SU-DHL-6 (cell line): ENCODE measurements around the gene TALDO1.

Experiments
- H2AFZ ChIP-seq: fragments of 200-600 bp; sonication (generic); 2 replicates; pipeline ENCODE4 v1.6.1; 2014; ENCODE audit warnings: low read depth, mild to moderate bottlenecking, moderate library complexity, mixed read lengths, antibody characterized with exemption, low read length; ENCODE audit not compliant: severe bottlenecking
- H3F3A ChIP-seq: fragments of 200-600 bp; shearing (Covaris generic); 2 replicates; pipeline ENCODE4 v1.6.0; 2016; ENCODE audit warnings: antibody characterized with exemption, mild to moderate bottlenecking; ENCODE audit not compliant: insufficient read depth
- H3K27ac ChIP-seq: fragments of 200-600 bp; sonication (generic); 2 replicates; pipeline ENCODE4 v1.5.1; 2016; ENCODE audit warnings: low read depth, mild to moderate bottlenecking, low read length, moderate library complexity, mixed read lengths
- H3K27me3 ChIP-seq: fragments of 200-600 bp; sonication (generic), shearing (Covaris generic); 2 replicates; pipeline ENCODE4 v1.6.0; 2014; ENCODE audit warnings: mild to moderate bottlenecking, low read length
- H3K36me3 ChIP-seq: fragments of 200-600 bp; sonication (generic); 2 replicates; pipeline ENCODE4 v1.6.1; 2014; ENCODE audit warnings: mild to moderate bottlenecking, low read length, mixed read lengths
- H3K4me2 ChIP-seq: fragments of 300-600, 200-600 bp; shearing (Covaris generic), sonication (generic); 2 replicates; pipeline ENCODE4 v1.6.0; 2014; ENCODE audit warnings: low read length, low read depth, mild to moderate bottlenecking; ENCODE audit not compliant: poor library complexity, severe bottlenecking
- H3K4me3 ChIP-seq: fragments of 200-600 bp; sonication (generic); 2 replicates; pipeline ENCODE4 v1.5.1; 2014; ENCODE audit warnings: antibody characterized with exemption, low read length, mild to moderate bottlenecking, mixed read lengths; ENCODE audit not compliant: insufficient read depth, poor library complexity, severe bottlenecking
- H3K79me2 ChIP-seq: fragments of 200-600 bp; sonication (generic); 2 replicates; pipeline ENCODE4 v1.6.1; 2014; ENCODE audit warnings: mild to moderate bottlenecking, low read length, moderate library complexity; ENCODE audit not compliant: insufficient read depth
- H3K9ac ChIP-seq: fragments of 200-600 bp; sonication (generic); 2 replicates; pipeline ENCODE4 v1.7.0; 2014; ENCODE audit warnings: mild to moderate bottlenecking, low read length
- H3K9me2 ChIP-seq: fragments of 200-600 bp; sonication (generic); replicated peaks from 2 replicates; pipeline ENCODE4 v1.6.1; 2014; ENCODE audit warnings: low read length; ENCODE audit not compliant: insufficient read depth
- H3K9me3 ChIP-seq: fragments of 200-600 bp; sonication (generic); 2 replicates; pipeline ENCODE4 v1.6.1; 2014; ENCODE audit warnings: low read length, mixed read lengths; ENCODE audit not compliant: insufficient read depth
- H4K20me1 ChIP-seq: fragments of 200-600 bp; sonication (generic); 2 replicates; pipeline ENCODE4 v1.6.1; 2014; ENCODE audit warnings: low read depth, mild to moderate bottlenecking, antibody characterized with exemption, low read length, moderate library complexity, mixed read lengths
- CTCF ChIP-seq: fragments of 200-600 bp; sonication (generic); IDR thresholded peaks from one replicate; pipeline ENCODE4 v1.5.1; 2017; ENCODE audit warnings: antibody characterized with exemption, mild to moderate bottlenecking, low read length, moderate library complexity; ENCODE audit not compliant: insufficient read depth, poor library complexity, severe bottlenecking
- EZH2phosphoT487 ChIP-seq: fragments of 200-600 bp; sonication (generic), shearing (Covaris generic); conservative IDR thresholded peaks from 2 replicates; pipeline ENCODE4 v1.6.1; 2018; ENCODE audit warnings: mild to moderate bottlenecking, antibody characterized with exemption, low read length, moderate library complexity, mixed read lengths

TALDO1 gene

GRCh38 chr11:799641-800316, 52.5 kb downstream of the TALDO1 start:
- TF ChIP-seq EZH2phosphoT487 (no peak), CTCF (no peak)
- no peaks in the 10 kb centered on the region for H3K36me3 ChIP-seq
- no peak overlapping the region for H3K4me2 ChIP-seq
- no peak overlapping the region for H2AFZ ChIP-seq
- H3K79me2 ChIP-seq, result peaks cover 15% of the 10 kb centered on the region; the same call in 1 of the 2 replicates
- no peak overlapping the region for H3K27ac ChIP-seq
- H3K9ac ChIP-seq, result no peak overlapping the region
- H3K9me2 ChIP-seq, result no peaks in the 10 kb centered on the region
- no peak overlapping the region for H3K4me3 ChIP-seq
- H3K27me3 ChIP-seq, result no peaks in the 10 kb centered on the region
- no peaks in the 10 kb centered on the region for H3K9me3 ChIP-seq
- H4K20me1 ChIP-seq, result peaks cover 2% of the 10 kb centered on the region; the same call in 1 of the 2 replicates
- H3F3A ChIP-seq, result peaks cover 4% of the 10 kb centered on the region; the same call in 1 of the 2 replicates

- H3K79me2 ChIP-seq, result peaks cover 13% of the 10 kb centered on the region; the same call in 1 of the 2 replicates
- H3K9me3 ChIP-seq, result no peaks in the 10 kb centered on the region
- no peak for TF ChIP-seq CTCF
- no peak for TF ChIP-seq EZH2phosphoT487
- peaks cover 4% of the 10 kb centered on the region; the same call in 1 of the 2 replicates for H3F3A ChIP-seq
- H4K20me1 ChIP-seq, result peaks cover 2% of the 10 kb centered on the region; the same call in 1 of the 2 replicates
- no peaks in the 10 kb centered on the region for H3K9me2 ChIP-seq
- no peak overlapping the region for H3K27ac ChIP-seq
- H3K4me3 ChIP-seq, result no peak overlapping the region
- no peak overlapping the region for H2AFZ ChIP-seq
- no peaks in the 10 kb centered on the region for H3K27me3 ChIP-seq
- no peak overlapping the region for H3K4me2 ChIP-seq
- H3K9ac ChIP-seq, result no peak overlapping the region
- no peaks in the 10 kb centered on the region for H3K36me3 ChIP-seq
Measured at GRCh38 chr11:800473-800872, 53.2 kb downstream of the TALDO1 start.

- Histone ChIP-seq H3K79me2 (peaks cover 8% of the 10 kb centered on the region; the same call in 1 of the 2 replicates), H3F3A (peaks cover 4% of the 10 kb centered on the region), H3K9me2 (no peaks in the 10 kb centered on the region), H3K9me3 (no peaks in the 10 kb centered on the region), H2AFZ (no peak overlapping the region), H3K4me3 (no peak overlapping the region), H3K27ac (no peak overlapping the region), H3K4me2 (no peak overlapping the region), H3K9ac (no peak overlapping the region), H3K27me3 (no peaks in the 10 kb centered on the region), H4K20me1 (peaks cover 2% of the 10 kb centered on the region; the same call in 1 of the 2 replicates), H3K36me3 (no peaks in the 10 kb centered on the region)
- TF ChIP-seq EZH2phosphoT487 (no peak), CTCF (no peak)
Measured at GRCh38 chr11:801097-801780, 54.0 kb downstream of the TALDO1 start.
